HG03064 (cell line): ENCODE results near the gene PCDHA8.
"Not testable (repeated sequence)": the region's sequence is repeated elsewhere in the genome, so short reads cannot be mapped to it uniquely, and the experiment has no call there.

Experiments
- ATAC-seq: cut with Tn5 transposase; IDR thresholded peaks from one replicate; pipeline ENCODE4 v1.9.1; 2021; ENCODE audit warnings: low read depth; ENCODE audit not compliant: unreplicated experiment

The PCDHA8 gene

GRCh38 chr5:140827704-140828361, 13.2 kb upstream of the PCDHA8 start, which contains the start of gene PCDHA6:
Gene PCDHA6 (plus strand): TSS chr5:140827960. CDS start chr5:140828092, 132 bp downstream.
- no peak for ATAC-seq

- ATAC-seq, result no peak
Observed at GRCh38 chr5:140828362-140828737, 12.6 kb upstream of the PCDHA8 start.

- ATAC-seq, result not testable (repeated sequence)
Observed at GRCh38 chr5:140829511-140830501, 11.2 kb upstream of the PCDHA8 start.

GRCh38 chr5:140833993-140834392, 7.0 kb upstream of the PCDHA8 start, which contains the start of gene PCDHA7:
Gene PCDHA7 (plus strand): TSS chr5:140834269. CDS start chr5:140834384, 115 bp downstream.
- no peak for ATAC-seq

- ATAC-seq, result not testable (repeated sequence)
Observed at GRCh38 chr5:140834439-140835008, 6.5 kb upstream of the PCDHA8 start.

- ATAC-seq, result no peak
Observed at GRCh38 chr5:140835622-140836510, 5.1 kb upstream of the PCDHA8 start.

GRCh38 chr5:140842798-140843733, 2.1 kb downstream of the PCDHA8 start:
- ATAC-seq, result no peak

GRCh38 chr5:140848139-140849102, 7.4 kb downstream of the PCDHA8 start, which contains the start of gene PCDHA9:
Gene PCDHA9 (plus strand): TSS chr5:140848382. CDS start chr5:140848496, 114 bp downstream.
- not testable (repeated sequence) for ATAC-seq

- not testable (repeated sequence) for ATAC-seq
Observed at GRCh38 chr5:140849831-140850634, 9.0 kb downstream of the PCDHA8 start.

GRCh38 chr5:140855772-140856674, 15.0 kb downstream of the PCDHA8 start, which contains the start of gene PCDHA10:
Gene PCDHA10 (plus strand): TSS chr5:140855897. CDS start chr5:140856049, 152 bp downstream.
- ATAC-seq, result no peak

GRCh38 chr5:140857177-140857986, 16.4 kb downstream of the PCDHA8 start:
- ATAC-seq, result no peak

GRCh38 chr5:140857987-140858240, 16.9 kb downstream of the PCDHA8 start:
- ATAC-seq, result no peak

- no peak for ATAC-seq
Observed at GRCh38 chr5:140862441-140863295, 21.7 kb downstream of the PCDHA8 start.
